Measurements from ENCODE around the gene KDM4B. TPM values are rescaled to one million over a fixed set of nuclear protein-coding genes. Genes with fewer than 3 reads are reported as not detected.

KDM4B gene
- total and polyA plus RNA-seq, 4 donors = 3.2 to 19.7 (median 12.9) TPM

DNA sequence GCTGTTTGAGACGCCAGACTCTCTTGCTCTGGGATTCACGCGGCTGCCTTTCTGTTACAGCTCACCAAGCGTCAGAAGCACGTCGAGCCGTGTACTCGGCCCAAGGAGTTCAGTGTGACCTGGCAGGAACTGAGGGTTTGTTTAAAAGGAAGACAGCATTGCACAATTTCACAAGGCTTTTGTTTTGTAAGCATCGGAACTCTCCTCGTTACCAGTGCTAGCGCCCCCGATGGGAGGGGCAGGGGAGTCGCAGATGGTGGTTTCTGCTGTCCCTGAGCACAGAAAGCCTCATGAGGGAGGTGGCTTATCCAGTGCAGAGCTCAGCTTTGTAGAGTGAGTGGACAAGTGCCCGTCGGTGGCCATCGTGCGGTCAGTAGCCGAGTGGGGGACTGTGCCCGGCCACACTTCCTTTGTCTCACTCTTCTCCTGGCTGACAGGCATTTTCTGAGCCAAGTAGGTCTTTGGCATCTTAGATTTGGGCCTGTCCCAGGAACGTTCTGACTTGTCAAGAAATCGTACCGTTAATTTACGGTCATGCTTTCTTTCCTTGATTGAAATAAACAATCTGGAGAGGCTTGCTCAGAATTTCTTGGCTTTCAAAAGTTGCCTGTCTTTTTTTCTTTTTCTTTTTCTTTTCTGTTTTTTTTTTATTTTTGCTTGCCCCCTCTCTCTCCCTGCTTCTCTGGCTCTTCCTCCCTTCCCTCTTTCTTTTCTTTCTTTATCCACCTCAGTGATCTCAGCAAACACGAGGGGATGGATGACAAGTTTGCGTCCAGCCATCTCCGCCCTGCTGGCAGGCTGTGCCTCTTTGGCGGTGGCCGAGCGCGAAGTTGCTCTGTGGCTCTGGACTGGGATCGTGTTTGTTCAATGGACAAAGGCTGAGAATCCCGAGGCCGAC, 7.7 kb downstream of the KDM4B start:
- Histone ChIP-seq H3K27ac (ENCODE audit: low read depth in 1 of 2, low read length in 2 of 2) (peak overlapping the region; percentile 68 to 72), H3K4me3 (ENCODE audit: low read depth in 1 of 3, low read length in 3 of 3) (no peak overlapping the region), H3K4me1 (ENCODE audit: control insufficient read depth in 4 of 4, insufficient read depth in 4 of 4, low read length in 3 of 4) (peaks cover 16 to 60% (median 36%) of the 10 kb centered on the region in 4 donors), H3K27me3 (ENCODE audit: control insufficient read depth in 4 of 4, insufficient read depth in 4 of 4, low read length in 3 of 4) (no peaks in the 10 kb centered on the region), H3K36me3 (ENCODE audit: control insufficient read depth in 4 of 4, insufficient read depth in 3 of 4, low read depth in 1 of 4, low read length in 3 of 4) (peaks cover 0 to 4% (median 0%) of the 10 kb centered on the region in 4 donors), H3K9me3 (ENCODE audit: control insufficient read depth in 4 of 4, low read length in 3 of 4) (no peaks in the 10 kb centered on the region), H3K9ac (ENCODE audit: low read depth in 1 of 2, low read length in 2 of 2) (peak overlapping the region; percentile 18 to 38)
- DNase-seq (ENCODE audit: low spot score) = no peak
- no peak for TF ChIP-seq JUND (IDR thresholded peaks at IDR 0.05)
- TF ChIP-seq YY1 (IDR thresholded peaks at IDR 0.05) = no peak
- TF ChIP-seq TAF1 (conservative IDR thresholded peaks at IDR 0.05) = no peak
- TF ChIP-seq, protein P1, sequence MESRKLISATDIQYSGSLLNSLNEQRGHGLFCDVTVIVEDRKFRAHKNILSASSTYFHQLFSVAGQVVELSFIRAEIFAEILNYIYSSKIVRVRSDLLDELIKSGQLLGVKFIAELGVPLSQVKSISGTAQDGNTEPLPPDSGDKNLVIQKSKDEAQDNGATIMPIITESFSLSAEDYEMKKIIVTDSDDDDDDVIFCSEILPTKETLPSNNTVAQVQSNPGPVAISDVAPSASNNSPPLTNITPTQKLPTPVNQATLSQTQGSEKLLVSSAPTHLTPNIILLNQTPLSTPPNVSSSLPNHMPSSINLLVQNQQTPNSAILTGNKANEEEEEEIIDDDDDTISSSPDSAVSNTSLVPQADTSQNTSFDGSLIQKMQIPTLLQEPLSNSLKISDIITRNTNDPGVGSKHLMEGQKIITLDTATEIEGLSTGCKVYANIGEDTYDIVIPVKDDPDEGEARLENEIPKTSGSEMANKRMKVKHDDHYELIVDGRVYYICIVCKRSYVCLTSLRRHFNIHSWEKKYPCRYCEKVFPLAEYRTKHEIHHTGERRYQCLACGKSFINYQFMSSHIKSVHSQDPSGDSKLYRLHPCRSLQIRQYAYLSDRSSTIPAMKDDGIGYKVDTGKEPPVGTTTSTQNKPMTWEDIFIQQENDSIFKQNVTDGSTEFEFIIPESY (IDR thresholded peaks at IDR 0.05) = no peak
- TF ChIP-seq, protein P2, sequence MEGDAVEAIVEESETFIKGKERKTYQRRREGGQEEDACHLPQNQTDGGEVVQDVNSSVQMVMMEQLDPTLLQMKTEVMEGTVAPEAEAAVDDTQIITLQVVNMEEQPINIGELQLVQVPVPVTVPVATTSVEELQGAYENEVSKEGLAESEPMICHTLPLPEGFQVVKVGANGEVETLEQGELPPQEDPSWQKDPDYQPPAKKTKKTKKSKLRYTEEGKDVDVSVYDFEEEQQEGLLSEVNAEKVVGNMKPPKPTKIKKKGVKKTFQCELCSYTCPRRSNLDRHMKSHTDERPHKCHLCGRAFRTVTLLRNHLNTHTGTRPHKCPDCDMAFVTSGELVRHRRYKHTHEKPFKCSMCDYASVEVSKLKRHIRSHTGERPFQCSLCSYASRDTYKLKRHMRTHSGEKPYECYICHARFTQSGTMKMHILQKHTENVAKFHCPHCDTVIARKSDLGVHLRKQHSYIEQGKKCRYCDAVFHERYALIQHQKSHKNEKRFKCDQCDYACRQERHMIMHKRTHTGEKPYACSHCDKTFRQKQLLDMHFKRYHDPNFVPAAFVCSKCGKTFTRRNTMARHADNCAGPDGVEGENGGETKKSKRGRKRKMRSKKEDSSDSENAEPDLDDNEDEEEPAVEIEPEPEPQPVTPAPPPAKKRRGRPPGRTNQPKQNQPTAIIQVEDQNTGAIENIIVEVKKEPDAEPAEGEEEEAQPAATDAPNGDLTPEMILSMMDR (IDR thresholded peaks at IDR 0.05; ENCODE audit: low read depth, low read length, missing input control) = no peak
- TF ChIP-seq, protein P3, sequence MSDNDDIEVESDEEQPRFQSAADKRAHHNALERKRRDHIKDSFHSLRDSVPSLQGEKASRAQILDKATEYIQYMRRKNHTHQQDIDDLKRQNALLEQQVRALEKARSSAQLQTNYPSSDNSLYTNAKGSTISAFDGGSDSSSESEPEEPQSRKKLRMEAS (IDR thresholded peaks at IDR 0.05) = no peak
- TF ChIP-seq NR2F2 (IDR thresholded peaks at IDR 0.05) = peak; percentile 41
- TF ChIP-seq RXRA (IDR thresholded peaks at IDR 0.05) = peak in 1 of 2 donors; percentile 13
- TF ChIP-seq FOXA2 (IDR thresholded peaks at IDR 0.05) = no peak
- peak; percentile 16 to 33 for TF ChIP-seq RAD21 (IDR thresholded peaks at IDR 0.05)
- TF ChIP-seq HNF4G (IDR thresholded peaks at IDR 0.05) = no peak
- peak; percentile 52 for TF ChIP-seq SP1 (IDR thresholded peaks at IDR 0.05)
- TF ChIP-seq GABPA (IDR thresholded peaks at IDR 0.05 in 1 of 2, conservative IDR thresholded peaks at IDR 0.05 in 1 of 2) = no peak
- TF ChIP-seq, protein P4, sequence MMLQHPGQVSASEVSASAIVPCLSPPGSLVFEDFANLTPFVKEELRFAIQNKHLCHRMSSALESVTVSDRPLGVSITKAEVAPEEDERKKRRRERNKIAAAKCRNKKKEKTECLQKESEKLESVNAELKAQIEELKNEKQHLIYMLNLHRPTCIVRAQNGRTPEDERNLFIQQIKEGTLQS (IDR thresholded peaks at IDR 0.05) = no peak
- TF ChIP-seq FOXA1 (IDR thresholded peaks at IDR 0.05) = no peak
- TF ChIP-seq EGR1 (IDR thresholded peaks at IDR 0.05; ENCODE audit: low read depth in 2 of 2) = no peak
- peak in 1 of 2 donors; percentile 5 for TF ChIP-seq HNF4A (conservative IDR thresholded peaks at IDR 0.05)
- TF ChIP-seq, protein P5, sequence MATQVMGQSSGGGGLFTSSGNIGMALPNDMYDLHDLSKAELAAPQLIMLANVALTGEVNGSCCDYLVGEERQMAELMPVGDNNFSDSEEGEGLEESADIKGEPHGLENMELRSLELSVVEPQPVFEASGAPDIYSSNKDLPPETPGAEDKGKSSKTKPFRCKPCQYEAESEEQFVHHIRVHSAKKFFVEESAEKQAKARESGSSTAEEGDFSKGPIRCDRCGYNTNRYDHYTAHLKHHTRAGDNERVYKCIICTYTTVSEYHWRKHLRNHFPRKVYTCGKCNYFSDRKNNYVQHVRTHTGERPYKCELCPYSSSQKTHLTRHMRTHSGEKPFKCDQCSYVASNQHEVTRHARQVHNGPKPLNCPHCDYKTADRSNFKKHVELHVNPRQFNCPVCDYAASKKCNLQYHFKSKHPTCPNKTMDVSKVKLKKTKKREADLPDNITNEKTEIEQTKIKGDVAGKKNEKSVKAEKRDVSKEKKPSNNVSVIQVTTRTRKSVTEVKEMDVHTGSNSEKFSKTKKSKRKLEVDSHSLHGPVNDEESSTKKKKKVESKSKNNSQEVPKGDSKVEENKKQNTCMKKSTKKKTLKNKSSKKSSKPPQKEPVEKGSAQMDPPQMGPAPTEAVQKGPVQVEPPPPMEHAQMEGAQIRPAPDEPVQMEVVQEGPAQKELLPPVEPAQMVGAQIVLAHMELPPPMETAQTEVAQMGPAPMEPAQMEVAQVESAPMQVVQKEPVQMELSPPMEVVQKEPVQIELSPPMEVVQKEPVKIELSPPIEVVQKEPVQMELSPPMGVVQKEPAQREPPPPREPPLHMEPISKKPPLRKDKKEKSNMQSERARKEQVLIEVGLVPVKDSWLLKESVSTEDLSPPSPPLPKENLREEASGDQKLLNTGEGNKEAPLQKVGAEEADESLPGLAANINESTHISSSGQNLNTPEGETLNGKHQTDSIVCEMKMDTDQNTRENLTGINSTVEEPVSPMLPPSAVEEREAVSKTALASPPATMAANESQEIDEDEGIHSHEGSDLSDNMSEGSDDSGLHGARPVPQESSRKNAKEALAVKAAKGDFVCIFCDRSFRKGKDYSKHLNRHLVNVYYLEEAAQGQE (IDR thresholded peaks at IDR 0.05) = no peak
- 41% methylated on average over 33 of the region's 33 CpGs for WGBS
